Stimulated activated CD8-positive, alpha-beta memory T cell treated with anti-CD3 and anti-CD28 coated beads, Interleukin-15, amount 100 ng/mL, for 4 hours (primary cell): Measurements from ENCODE around the gene INAVA.

ENCODE experiments used
- DNase-seq, 2 donors: peaks; one replicate each; pipeline ENCODE4 v3.0.0-alpha.2; 2020; ENCODE audit warnings: low read depth in 2 of 2

INAVA gene

GRCh38 chr1:200877010-200877409 is 17.7 kb upstream of the INAVA start:
- no peak for DNase-seq

- DNase-seq, result peak in 1 of 2 donors; percentile 22
Measured at GRCh38 chr1:200877839-200878551, 16.7 kb upstream of the INAVA start.

GRCh38 chr1:200880212-200880611 is 14.5 kb upstream of the INAVA start:
- DNase-seq, result no peak

GRCh38 chr1:200883118-200883517 is 11.6 kb upstream of the INAVA start:
- DNase-seq, result no peak

GRCh38 chr1:200885623-200886402 is 8.9 kb upstream of the INAVA start:
- no peak for DNase-seq

GRCh38 chr1:200886594-200886993 is 8.1 kb upstream of the INAVA start:
- DNase-seq, result no peak

GRCh38 chr1:200887036-200887435 is 7.7 kb upstream of the INAVA start:
- DNase-seq, result no peak

- no peak for DNase-seq
Measured at GRCh38 chr1:200887772-200888348, 6.8 kb upstream of the INAVA start.

- peak; percentile 48 to 50 for DNase-seq
Measured at GRCh38 chr1:200888349-200888838, 6.3 kb upstream of the INAVA start.

- no peak for DNase-seq
Measured at GRCh38 chr1:200889571-200889970, 5.1 kb upstream of the INAVA start.

GRCh38 chr1:200890027-200890426 is 4.7 kb upstream of the INAVA start:
- DNase-seq, result no peak

GRCh38 chr1:200890818-200891773 is 3.6 kb upstream of the INAVA start:
- no peak for DNase-seq

GRCh38 chr1:200891774-200892157 is 2.9 kb upstream of the INAVA start:
- DNase-seq, result no peak

GRCh38 chr1:200892546-200892945 is 2.2 kb upstream of the INAVA start:
- no peak for DNase-seq

GRCh38 chr1:200892958-200893357 is 1.7 kb upstream of the INAVA start:
- no peak for DNase-seq

- no peak for DNase-seq
Measured at GRCh38 chr1:200893411-200893901, 1.2 kb upstream of the INAVA start.

GRCh38 chr1:200895443-200895789 is 716 bp downstream of the INAVA start:
- DNase-seq, result no peak

GRCh38 chr1:200895801-200896530 is 1.3 kb downstream of the INAVA start:
- no peak for DNase-seq

GRCh38 chr1:200896531-200897196 is 2.0 kb downstream of the INAVA start:
- DNase-seq, result no peak

GRCh38 chr1:200897259-200897658 is 2.6 kb downstream of the INAVA start:
- no peak for DNase-seq
